ENCODE measurements around the gene ZSWIM4.

DNA sequence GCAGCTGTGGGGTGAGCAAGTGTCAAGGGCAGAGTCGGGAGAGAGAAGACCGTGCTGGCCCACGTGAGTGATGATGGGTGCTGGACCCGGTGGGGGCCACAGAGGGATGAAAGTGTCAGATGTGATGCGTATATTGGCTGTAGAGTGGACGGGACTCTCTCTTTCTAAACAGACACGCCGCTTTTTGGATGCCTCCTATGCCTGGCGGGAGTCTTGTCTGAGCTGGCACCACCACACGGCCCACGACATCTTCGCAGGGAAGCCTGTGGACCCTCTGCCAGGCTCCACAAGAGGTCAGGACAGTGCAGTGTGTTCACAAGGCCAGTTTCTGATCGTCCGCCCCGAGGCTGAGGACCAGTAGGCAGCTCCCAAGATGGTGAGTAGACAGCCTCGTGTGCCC, 43.8 kb upstream of the ZSWIM4 start:
- TF ChIP-seq, protein P1, sequence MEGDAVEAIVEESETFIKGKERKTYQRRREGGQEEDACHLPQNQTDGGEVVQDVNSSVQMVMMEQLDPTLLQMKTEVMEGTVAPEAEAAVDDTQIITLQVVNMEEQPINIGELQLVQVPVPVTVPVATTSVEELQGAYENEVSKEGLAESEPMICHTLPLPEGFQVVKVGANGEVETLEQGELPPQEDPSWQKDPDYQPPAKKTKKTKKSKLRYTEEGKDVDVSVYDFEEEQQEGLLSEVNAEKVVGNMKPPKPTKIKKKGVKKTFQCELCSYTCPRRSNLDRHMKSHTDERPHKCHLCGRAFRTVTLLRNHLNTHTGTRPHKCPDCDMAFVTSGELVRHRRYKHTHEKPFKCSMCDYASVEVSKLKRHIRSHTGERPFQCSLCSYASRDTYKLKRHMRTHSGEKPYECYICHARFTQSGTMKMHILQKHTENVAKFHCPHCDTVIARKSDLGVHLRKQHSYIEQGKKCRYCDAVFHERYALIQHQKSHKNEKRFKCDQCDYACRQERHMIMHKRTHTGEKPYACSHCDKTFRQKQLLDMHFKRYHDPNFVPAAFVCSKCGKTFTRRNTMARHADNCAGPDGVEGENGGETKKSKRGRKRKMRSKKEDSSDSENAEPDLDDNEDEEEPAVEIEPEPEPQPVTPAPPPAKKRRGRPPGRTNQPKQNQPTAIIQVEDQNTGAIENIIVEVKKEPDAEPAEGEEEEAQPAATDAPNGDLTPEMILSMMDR (IDR thresholded peaks at IDR 0.05; ENCODE audit: low read depth, low read length) = no peak
- no peak for TF ChIP-seq EZH2phosphoT487 (IDR thresholded peaks at IDR 0.05; ENCODE audit: low read depth)
